Activated CD8-positive, alpha-beta memory T cell treated with anti-CD3 and anti-CD28 coated beads, Interleukin-2, amount 50 U/mL, for 4 hours (primary cell): Measurements from ENCODE around the gene NOXA1.
"Not testable (repeated sequence)": the region's sequence is repeated elsewhere in the genome, so short reads cannot be mapped to it uniquely, and the experiment has no call there.

Experiments
- DNase-seq: peaks from one replicate; pipeline ENCODE4 v3.0.0-alpha.2; 2020

Gene NOXA1

GRCh38 chr9:137466389-137467085 lies 43.3 kb downstream of the NOXA1 start:
- not testable (repeated sequence) for DNase-seq

GRCh38 chr9:137467161-137467581 lies 44.0 kb downstream of the NOXA1 start:
- no peak for DNase-seq

GRCh38 chr9:137467896-137468295 lies 44.7 kb downstream of the NOXA1 start:
- DNase-seq, result no peak

- DNase-seq, result no peak
These were observed 47.6 kb downstream of the NOXA1 start for GRCh38 chr9:137470785-137471184.

GRCh38 chr9:137474271-137474670 lies 51.1 kb downstream of the NOXA1 start:
- no peak for DNase-seq

GRCh38 chr9:137475666-137476065 lies 52.5 kb downstream of the NOXA1 start:
- no peak for DNase-seq

GRCh38 chr9:137476856-137477255 lies 53.7 kb downstream of the NOXA1 start:
- no peak for DNase-seq

GRCh38 chr9:137477778-137478612 lies 54.8 kb downstream of the NOXA1 start:
- DNase-seq, result no peak

- DNase-seq, result no peak
These were observed 55.4 kb downstream of the NOXA1 start for GRCh38 chr9:137478613-137478961.

GRCh38 chr9:137478962-137479861 lies 56.0 kb downstream of the NOXA1 start:
- no peak for DNase-seq

GRCh38 chr9:137479892-137480685 lies 56.9 kb downstream of the NOXA1 start:
- DNase-seq, result no peak

- DNase-seq, result no peak
These were observed 57.8 kb downstream of the NOXA1 start for GRCh38 chr9:137480686-137481683.

GRCh38 chr9:137482094-137482781 lies 59.0 kb downstream of the NOXA1 start:
- DNase-seq, result no peak
